Gastrocnemius medialis (tissue), 4 donors: Measurements from ENCODE around the gene CCNA2. TPM values are rescaled to one million over a fixed set of nuclear protein-coding genes. Genes with fewer than 3 reads are reported as not detected.

ENCODE experiments used
- ATAC-seq, 2 donors: fragments of 150-250 bp; one replicate each; pipeline ENCODE4 v1.9.1; 2016
- DNase-seq, 2 donors: peaks; one replicate each; pipeline ENCODE4 v3.0.0-alpha.2; 2019
- H3K27ac ChIP-seq, 4 donors: fragments of 200-600 bp; sonication (generic); 1 replicate in 1 of 4; 2 replicates in 3 of 4; pipeline ENCODE4 v1.5.1; 2016 to 2018; ENCODE audit warnings: mild to moderate bottlenecking in 2 of 4, moderate library complexity in 1 of 4
- H3K27me3 ChIP-seq, 3 donors: fragments of 200-600 bp; sonication (generic) in 2 of 3; 1 replicate in 1 of 3; 2 replicates in 2 of 3; pipeline versions ENCODE4 v1.5.1 to v1.6.0; 2016 to 2019; ENCODE audit warnings: mild to moderate bottlenecking in 1 of 3, moderate library complexity in 1 of 3
- H3K36me3 ChIP-seq, 2 donors: fragments of 200-600 bp; sonication (generic) in 1 of 2; one replicate each; pipeline ENCODE4 v1.5.1; 2017 to 2018
- H3K4me1 ChIP-seq, 2 donors: fragments of 200-600 bp; sonication (generic) in 1 of 2; one replicate each; pipeline ENCODE4 v1.5.1; 2016 to 2017; ENCODE audit warnings: mild to moderate bottlenecking in 2 of 2
- H3K4me3 ChIP-seq, 4 donors: fragments of 200-600 bp; sonication (generic) in 3 of 4; 1 replicate in 1 of 4; 2 replicates in 3 of 4; pipeline ENCODE4 v1.5.1; 2016 to 2019; ENCODE audit warnings: mild to moderate bottlenecking in 2 of 4
- H3K9me3 ChIP-seq, 3 donors: fragments of 200-600 bp; sonication (generic) in 2 of 3; 1 replicate in 1 of 3; 2 replicates in 2 of 3; pipeline ENCODE4 v1.5.1; 2016 to 2019
- CTCF ChIP-seq, 5 experiments: fragments of 450-650 bp in 3 of 5; fragments of 200-600 bp in 2 of 5; sonication (generic) in 2 of 5; IDR thresholded peaks in 4 of 5; conservative IDR thresholded peaks in 1 of 5; 1 replicate in 4 of 5; 2 replicates in 1 of 5; pipeline ENCODE4 v1.5.1; 2016 to 2019; ENCODE audit warnings: antibody characterized with exemption in 5 of 5, mild to moderate bottlenecking in 3 of 5, moderate library complexity in 3 of 5
- POLR2A ChIP-seq, 2 donors: fragments of 450-650 bp; IDR thresholded peaks; one replicate each; pipeline ENCODE4 v1.6.1; 2017; ENCODE audit warnings: antibody characterized with exemption in 2 of 2, mild to moderate bottlenecking in 2 of 2, moderate library complexity in 2 of 2
- in situ Hi-C, 4 donors: fragments of 200-750 bp; cut with MboI; loops; one replicate each; pipeline versions ENCODE4 v1.15.0 to v1.8.0; 2017; ENCODE audit warnings: low sequenced_read_pairs in 4 of 4
- intact Hi-C: fragments of 100-400 bp; cut with DNase I; formaldehyde crosslinking; loops from one replicate; pipeline ENCODE4 v1.15.1; 2023; ENCODE audit warnings: low total_unique reads
- total RNA-seq, 4 donors: library from RNA; depleted of rRNA; stranded (reverse); fragments of >200 nt; gene quantifications; one replicate each; pipeline versions ENCODE4 v1.1.0 to v1.2.3, GENCODE V29; 2016

The CCNA2 gene
- total RNA-seq, 4 donors from 2014 or later: 0.20 to 0.60 (median 0.36) TPM; not detected in 1

GRCh38 chr4:121788896-121789295 is 34.8 kb downstream of the CCNA2 start:
- in situ Hi-C loops: no loop called here
- Histone ChIP-seq H3K27ac (no peak overlapping the region), H3K9me3 (no peaks in the 10 kb centered on the region), H3K4me1 (no peaks in the 10 kb centered on the region), H3K36me3 (no peaks in the 10 kb centered on the region), H3K4me3 (no peak overlapping the region), H3K27me3 (peaks cover 0 to 7% (median 5%) of the 10 kb centered on the region in 3 donors)
- intact Hi-C loops: no loop called here
- no peak for DNase-seq
- no peak for ATAC-seq
- no peak for TF ChIP-seq POLR2A (IDR thresholded peaks at IDR 0.05)
- TF ChIP-seq CTCF (IDR thresholded peaks at IDR 0.05 in 4 of 5, conservative IDR thresholded peaks at IDR 0.05 in 1 of 5): no peak

GRCh38 chr4:121786221-121786620 is 37.5 kb downstream of the CCNA2 start:
- intact Hi-C loops: no loop called here
- H3K27me3 ChIP-seq: peaks cover 0 to 8% (median 3%) of the 10 kb centered on the region in 3 donors
- no peak overlapping the region for H3K27ac ChIP-seq
- no peak overlapping the region for H3K4me3 ChIP-seq
- no peaks in the 10 kb centered on the region for H3K4me1 ChIP-seq
- no peak for TF ChIP-seq POLR2A (IDR thresholded peaks at IDR 0.05)
- no peak for TF ChIP-seq CTCF (IDR thresholded peaks at IDR 0.05 in 4 of 5, conservative IDR thresholded peaks at IDR 0.05 in 1 of 5)
- no peak for DNase-seq
- in situ Hi-C loops: no loop called here
- H3K36me3 ChIP-seq: no peaks in the 10 kb centered on the region
- ATAC-seq: no peak
- H3K9me3 ChIP-seq: no peaks in the 10 kb centered on the region

- intact Hi-C loops: no loop called here
- in situ Hi-C loops: no loop called here
- peaks cover 0 to 8% (median 3%) of the 10 kb centered on the region in 3 donors for H3K27me3 ChIP-seq
- no peak for DNase-seq
- no peak overlapping the region for H3K4me3 ChIP-seq
- no peaks in the 10 kb centered on the region for H3K4me1 ChIP-seq
- no peak for TF ChIP-seq POLR2A (IDR thresholded peaks at IDR 0.05)
- TF ChIP-seq CTCF (IDR thresholded peaks at IDR 0.05 in 4 of 5, conservative IDR thresholded peaks at IDR 0.05 in 1 of 5): no peak
- no peaks in the 10 kb centered on the region for H3K9me3 ChIP-seq
- H3K36me3 ChIP-seq: no peaks in the 10 kb centered on the region
- no peak for ATAC-seq
- H3K27ac ChIP-seq: no peak overlapping the region
Measured at GRCh38 chr4:121785479-121785878, 38.2 kb downstream of the CCNA2 start.

GRCh38 chr4:121784975-121785374 is 38.7 kb downstream of the CCNA2 start:
- no peak for TF ChIP-seq POLR2A (IDR thresholded peaks at IDR 0.05)
- TF ChIP-seq CTCF (IDR thresholded peaks at IDR 0.05 in 4 of 5, conservative IDR thresholded peaks at IDR 0.05 in 1 of 5): no peak
- in situ Hi-C loops: no loop called here
- Histone ChIP-seq H3K36me3 (no peaks in the 10 kb centered on the region), H3K27me3 (peaks cover 0 to 8% (median 3%) of the 10 kb centered on the region in 3 donors), H3K4me1 (no peaks in the 10 kb centered on the region), H3K4me3 (no peak overlapping the region), H3K27ac (no peak overlapping the region), H3K9me3 (no peaks in the 10 kb centered on the region)
- DNase-seq (no peak), ATAC-seq (no peak)
- intact Hi-C loops: no loop called here

GRCh38 chr4:121784401-121784800 is 39.3 kb downstream of the CCNA2 start:
- DNase-seq: no peak
- Histone ChIP-seq H3K4me3 (no peak overlapping the region), H3K27me3 (peaks cover 0 to 8% (median 2%) of the 10 kb centered on the region in 3 donors), H3K36me3 (no peaks in the 10 kb centered on the region), H3K27ac (no peak overlapping the region), H3K9me3 (no peaks in the 10 kb centered on the region), H3K4me1 (no peaks in the 10 kb centered on the region)
- intact Hi-C loops: no loop called here
- in situ Hi-C loops: no loop called here
- no peak for ATAC-seq
- TF ChIP-seq POLR2A (IDR thresholded peaks at IDR 0.05) (no peak), CTCF (IDR thresholded peaks at IDR 0.05 in 4 of 5, conservative IDR thresholded peaks at IDR 0.05 in 1 of 5) (no peak)
